K562 (cell line): Measurements from ENCODE around the gene CEP85L. TPM values are rescaled to one million over a fixed set of nuclear protein-coding genes. Genes with fewer than 3 reads are reported as not detected.
A peak's percentile ranks its signal among the peaks of the same experiment; 100 is the strongest.

ENCODE experiments used
- BCL6 ChIP-seq: fragments of 250-450 bp; sonication (Bioruptor Pico); IDR thresholded peaks from 2 replicates; pipeline ENCODE4 v1.4.0; 2020
- CAMTA2 ChIP-seq: fragments of 250-450 bp; sonication (Bioruptor Pico); conservative IDR thresholded peaks from 2 replicates; pipeline ENCODE4 v1.5.1; 2022
- CBFA2T3 ChIP-seq: fragments of 450-650 bp; IDR thresholded peaks from 2 replicates; pipeline ENCODE4 v1.6.1; 2017
- DEAF1 ChIP-seq: fragments of 450-650 bp; formaldehyde crosslinking; IDR thresholded peaks from 2 replicates; pipeline ENCODE4 v1.4.0; 2020; ENCODE audit warnings: mild to moderate bottlenecking, moderate library complexity
- EWSR1 ChIP-seq: fragments of 450-650 bp; IDR thresholded peaks from 2 replicates; pipeline ENCODE4 v1.6.1; 2018; ENCODE audit warnings: borderline replicate concordance, mild to moderate bottlenecking, low read depth, moderate library complexity; ENCODE audit not compliant: partially characterized antibody
- GATA2 ChIP-seq: sonication (generic); formaldehyde crosslinking; IDR thresholded peaks from 2 replicates; pipeline ENCODE4 v1.4.0; 2020; ENCODE audit warnings: mild to moderate bottlenecking, missing genetic modification reagents
- HOXB6 ChIP-seq: fragments of 250-450 bp; sonication (Bioruptor Pico); IDR thresholded peaks from 2 replicates; pipeline ENCODE4 v1.5.1; 2022; ENCODE audit warnings: mild to moderate bottlenecking, borderline replicate concordance
- KDM1A ChIP-seq, 2 experiments: fragments of 450-650 bp; IDR thresholded peaks; 2 replicates each; pipeline ENCODE4 v1.6.1; 2016; ENCODE audit warnings: mild to moderate bottlenecking in 2 of 2
- NFIC ChIP-seq: fragments of 450-650 bp; IDR thresholded peaks from 2 replicates; pipeline ENCODE4 v1.6.1; 2017; ENCODE audit warnings: mild to moderate bottlenecking, inconsistent platforms
- NONO ChIP-seq, 2 experiments: fragments of 200-400 bp in 1 of 2; fragments of 450-650 bp in 1 of 2; formaldehyde crosslinking in 1 of 2; IDR thresholded peaks; 2 replicates each; pipeline ENCODE4 v1.6.1; 2017; ENCODE audit warnings: low read depth in 2 of 2, mild to moderate bottlenecking in 2 of 2, moderate library complexity in 2 of 2, low read length in 1 of 2
- NR1H2 ChIP-seq: sonication (generic); formaldehyde crosslinking; IDR thresholded peaks from 2 replicates; pipeline ENCODE4 v1.4.0; 2020; ENCODE audit warnings: mild to moderate bottlenecking, missing genetic modification reagents
- NR3C1 ChIP-seq: sonication (generic); formaldehyde crosslinking; IDR thresholded peaks from 2 replicates; pipeline ENCODE4 v1.8.1; 2022; ENCODE audit warnings: missing genetic modification reagents
- PRDM10 ChIP-seq: fragments of 450-650 bp; IDR thresholded peaks from 2 replicates; pipeline ENCODE4 v1.6.1; 2018; ENCODE audit not compliant: partially characterized antibody
- PREB ChIP-seq: sonication (generic); formaldehyde crosslinking; IDR thresholded peaks from 2 replicates; pipeline ENCODE4 v1.8.1; 2023; ENCODE audit warnings: mild to moderate bottlenecking, missing genetic modification reagents
- PRMT5 ChIP-seq: sonication (generic); formaldehyde crosslinking; IDR thresholded peaks from 2 replicates; pipeline ENCODE4 v1.5.0; 2020; ENCODE audit warnings: missing genetic modification reagents
- RFX7 ChIP-seq: fragments of 250-450 bp; sonication (Bioruptor Pico); IDR thresholded peaks from 2 replicates; pipeline ENCODE4 v1.5.1; 2021; ENCODE audit warnings: mild to moderate bottlenecking
- RUNX1 ChIP-seq: sonication (generic); IDR thresholded peaks from 2 replicates; pipeline ENCODE4 v1.6.1; 2016; ENCODE audit warnings: antibody characterized with exemption, low read depth
- SMAD4 ChIP-seq: fragments of 250-450 bp; sonication (Bioruptor Pico); conservative IDR thresholded peaks from 2 replicates; pipeline ENCODE4 v1.8.0; 2021; ENCODE audit warnings: inconsistent platforms, mild to moderate bottlenecking, moderate library complexity
- SNIP1 ChIP-seq: fragments of 450-650 bp; IDR thresholded peaks from 2 replicates; pipeline ENCODE4 v1.7.1; 2017; ENCODE audit warnings: low read depth, mild to moderate bottlenecking
- SREBF2 ChIP-seq: sonication (generic); formaldehyde crosslinking; IDR thresholded peaks from 2 replicates; pipeline ENCODE4 v1.4.0; 2020; ENCODE audit warnings: mild to moderate bottlenecking, missing genetic modification reagents
- STAG1 ChIP-seq: sonication (generic); formaldehyde crosslinking; IDR thresholded peaks from 2 replicates; pipeline ENCODE4 v1.5.0; 2020; ENCODE audit warnings: missing genetic modification reagents, borderline replicate concordance
- TOE1 ChIP-seq, 2 experiments: fragments of 450-650 bp in 1 of 2; sonication (generic) in 1 of 2; formaldehyde crosslinking in 1 of 2; IDR thresholded peaks; 2 replicates each; pipeline versions ENCODE4 v1.7.1 to v1.8.0; 2016 to 2022; ENCODE audit warnings: borderline replicate concordance in 2 of 2, mild to moderate bottlenecking in 2 of 2, antibody characterized with exemption in 1 of 2, inconsistent platforms in 1 of 2, low read depth in 1 of 2, missing genetic modification reagents in 1 of 2, moderate library complexity in 1 of 2
- ZFP1 ChIP-seq: fragments of 450-650 bp; formaldehyde crosslinking; IDR thresholded peaks from 2 replicates; pipeline ENCODE4 v1.4.0; 2020; ENCODE audit warnings: mild to moderate bottlenecking, mixed read lengths
- ZNF133 ChIP-seq: fragments of 250-450 bp; sonication (Bioruptor Pico); IDR thresholded peaks from 2 replicates; pipeline ENCODE4 v1.4.0; 2020; ENCODE audit warnings: mild to moderate bottlenecking
- ZNF444 ChIP-seq: fragments of 250-450 bp; sonication (Bioruptor Pico); IDR thresholded peaks from 2 replicates; pipeline ENCODE4 v1.4.0; 2020; ENCODE audit warnings: mild to moderate bottlenecking, moderate library complexity
- ZNF589 ChIP-seq: fragments of 200-800 bp; sonication (Bioruptor generic); IDR thresholded peaks from 2 replicates; pipeline ENCODE4 v1.6.1; 2016; ENCODE audit warnings: low read depth, missing genetic modification characterization, missing compliant biosample characterization
- ZNF77 ChIP-seq: fragments of 250-450 bp; sonication (Bioruptor Pico); IDR thresholded peaks from 2 replicates; pipeline ENCODE4 v1.5.0; 2020
- polyA plus RNA-seq, 8 experiments: library from polyadenylated mRNA; depleted of rRNA in 4 of 8; stranded (reverse) in 5 of 8; unstranded in 3 of 8; fragments of >200 nt; fragmentation: Nextera tagmentation in 2 of 8; fragmentation: Illumina TruSeq in 1 of 8; extraction: Ambion mirVana in 2 of 8; extraction: Trizol in 1 of 8; gene quantifications; 2 replicates each; pipeline versions ENCODE4 v1.2.1 to v1.2.3, GENCODE V29; 2011 to 2014; ENCODE audit warnings: inconsistent platforms in 1 of 8, missing spikeins in 1 of 8
- total RNA-seq, 7 experiments: library from RNA; depleted of rRNA in 6 of 7; stranded (reverse); fragments of >200 nt in 6 of 7; fragmentation: Illumina TruSeq in 2 of 7; extraction: Trizol in 2 of 7; gene quantifications; 2 replicates each; pipeline versions ENCODE4 v1.2.1 to v1.2.3, GENCODE V29; 2011 to 2021; ENCODE audit warnings: low replicate concordance in 1 of 7

Gene CEP85L
- total and polyA plus RNA-seq, 9 of the 15 experiments (the other 6 are each of a cell fraction or from before 2014, with no cell fraction given): 4.5 to 15.8 (median 8.3) TPM

- TF ChIP-seq PREB (CRISPR knock-in tag): no peak
- no peak for TF ChIP-seq ZFP1 (CRISPR knock-in tag)
- no peak for TF ChIP-seq ZNF444 (CRISPR knock-in tag)
- peak in 1 of 2 experiments; percentile 23; a peak in 1 of 4 replicates for TF ChIP-seq KDM1A (IDR thresholded peaks at IDR 0.05)
- TF ChIP-seq NFIC: peak; percentile 100
- no peak for TF ChIP-seq EWSR1
- TF ChIP-seq BCL6 (CRISPR knock-in tag): no peak
- TF ChIP-seq CBFA2T3: peak; percentile 37; the same call in 1 of the 2 replicates
- no peak for TF ChIP-seq TOE1 (IDR thresholded peaks at IDR 0.05; ENCODE audit: borderline replicate concordance)
- TF ChIP-seq TOE1 (CRISPR knock-in tag; IDR thresholded peaks at IDR 0.05; ENCODE audit: borderline replicate concordance, low read depth): no peak
- no peak for TF ChIP-seq NONO (IDR thresholded peaks at IDR 0.05; ENCODE audit: low read depth in 2 of 2, low read length in 1 of 2)
- no peak for TF ChIP-seq RUNX1
- no peak for TF ChIP-seq ZNF133 (CRISPR knock-in tag)
- TF ChIP-seq NR3C1 (CRISPR knock-in tag): no peak
- TF ChIP-seq DEAF1 (CRISPR knock-in tag): no peak
- TF ChIP-seq PRMT5 (CRISPR knock-in tag): no peak
- TF ChIP-seq ZNF589 (CRISPR knock-in tag): no peak
- TF ChIP-seq SREBF2 (CRISPR knock-in tag): no peak
- no peak for TF ChIP-seq STAG1 (CRISPR knock-in tag)
- no peak for TF ChIP-seq NR1H2 (CRISPR knock-in tag)
- TF ChIP-seq PRDM10: no peak
- no peak for TF ChIP-seq HOXB6 (CRISPR knock-in tag)
- TF ChIP-seq ZNF77: no peak
- peak; percentile 18; the same call in 1 of the 2 replicates for TF ChIP-seq SMAD4 (CRISPR knock-in tag)
- TF ChIP-seq CAMTA2 (CRISPR knock-in tag): no peak
- no peak for TF ChIP-seq RFX7 (CRISPR knock-in tag)
- no peak for TF ChIP-seq GATA2 (CRISPR knock-in tag)
- no peak for TF ChIP-seq SNIP1
Measured at GRCh38 chr6:118660218-118660569, 8.8 kb upstream of the CEP85L start (continued).
